ENCODE measurements around the gene ANKH. TPM values are rescaled to one million over a fixed set of nuclear protein-coding genes. Genes with fewer than 3 reads are reported as not detected.

The ANKH gene
- total and polyA plus RNA-seq, 4 donors = 9.3 to 57.1 (median 37.4) TPM

DNA sequence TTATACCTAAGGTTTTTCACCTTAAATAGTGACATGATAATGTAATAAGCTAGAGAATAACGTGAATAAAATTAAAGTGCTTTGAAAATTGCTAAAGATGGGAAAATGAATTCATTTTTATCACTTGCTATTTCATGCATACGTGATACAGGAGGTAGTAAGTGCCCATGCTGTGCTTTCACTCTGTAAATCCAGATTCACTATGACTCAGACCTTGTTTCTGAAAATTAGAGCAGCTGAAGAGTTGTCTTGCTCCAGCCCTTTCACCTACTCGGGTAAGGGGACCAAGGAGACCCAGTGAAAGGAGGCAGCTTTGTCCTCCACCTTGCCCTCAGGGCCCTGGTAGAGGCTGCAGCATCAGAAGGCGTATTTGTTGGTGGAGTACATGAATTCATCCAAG lies 87.9 kb downstream of the ANKH start:
- no peak overlapping the region for H3K27ac ChIP-seq (ENCODE audit: low read depth in 1 of 2, low read length in 2 of 2)
- no peaks in the 10 kb centered on the region for H3K27me3 ChIP-seq (ENCODE audit: control insufficient read depth in 4 of 4, insufficient read depth in 4 of 4, low read length in 3 of 4)
- no peak overlapping the region for H3K4me3 ChIP-seq (ENCODE audit: low read depth in 1 of 3, low read length in 3 of 3)
- peaks cover 0 to 14% (median 8%) of the 10 kb centered on the region in 4 donors for H3K4me1 ChIP-seq (ENCODE audit: control insufficient read depth in 4 of 4, insufficient read depth in 4 of 4, low read length in 3 of 4)
- DNase-seq (ENCODE audit: low spot score) = no peak
- no peak overlapping the region for H3K9ac ChIP-seq (ENCODE audit: low read depth in 1 of 2, low read length in 2 of 2)
- 93% methylated on average over 4 of the region's 4 CpGs for WGBS
- peaks cover 0 to 3% (median 1%) of the 10 kb centered on the region in 4 donors for H3K36me3 ChIP-seq (ENCODE audit: control insufficient read depth in 4 of 4, insufficient read depth in 3 of 4, low read depth in 1 of 4, low read length in 3 of 4)
- H3K9me3 ChIP-seq (ENCODE audit: control insufficient read depth in 4 of 4, low read length in 3 of 4) = no peaks in the 10 kb centered on the region
- TF ChIP-seq JUND (IDR thresholded peaks at IDR 0.05) (no peak), FOXA1 (IDR thresholded peaks at IDR 0.05) (no peak)

DNA sequence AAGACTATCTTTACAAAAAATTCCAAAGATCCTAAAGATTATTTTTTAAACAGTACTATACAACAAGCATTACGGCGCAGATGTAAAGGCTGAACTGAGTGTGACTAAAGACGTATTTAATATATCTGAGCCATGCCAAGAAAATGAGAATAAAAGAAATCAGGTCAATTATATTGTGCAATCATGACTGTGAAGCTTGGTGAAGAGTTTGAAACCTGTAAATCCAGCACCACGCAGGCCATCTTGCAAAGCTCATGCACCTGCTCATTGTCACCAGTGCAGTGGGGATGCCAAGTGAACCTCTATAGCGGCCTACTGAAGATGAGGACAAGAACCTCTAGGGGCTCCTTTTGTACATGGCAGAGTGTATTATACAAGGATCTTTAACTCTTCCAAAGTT lies 89.0 kb downstream of the ANKH start:
- peaks cover 0 to 3% (median 1%) of the 10 kb centered on the region in 4 donors for H3K36me3 ChIP-seq (ENCODE audit: control insufficient read depth in 4 of 4, insufficient read depth in 3 of 4, low read depth in 1 of 4, low read length in 3 of 4)
- H3K4me3 ChIP-seq (ENCODE audit: low read depth in 1 of 3, low read length in 3 of 3) = no peak overlapping the region
- WGBS = 86% methylated on average over 5 of the region's 5 CpGs
- no peak for DNase-seq (ENCODE audit: low spot score)
- H3K9me3 ChIP-seq (ENCODE audit: control insufficient read depth in 4 of 4, low read length in 3 of 4) = no peaks in the 10 kb centered on the region
- no peaks in the 10 kb centered on the region for H3K27me3 ChIP-seq (ENCODE audit: control insufficient read depth in 4 of 4, insufficient read depth in 4 of 4, low read length in 3 of 4)
- H3K9ac ChIP-seq (ENCODE audit: low read depth in 1 of 2, low read length in 2 of 2) = no peak overlapping the region
- no peak overlapping the region for H3K27ac ChIP-seq (ENCODE audit: low read depth in 1 of 2, low read length in 2 of 2)
- TF ChIP-seq RXRA (IDR thresholded peaks at IDR 0.05) (no peak), EGR1 (IDR thresholded peaks at IDR 0.05; ENCODE audit: low read depth in 2 of 2) (no peak), RAD21 (IDR thresholded peaks at IDR 0.05) (no peak), TAF1 (conservative IDR thresholded peaks at IDR 0.05) (no peak), FOXA1 (IDR thresholded peaks at IDR 0.05) (no peak), YY1 (IDR thresholded peaks at IDR 0.05) (no peak), JUND (IDR thresholded peaks at IDR 0.05) (no peak), FOXA2 (IDR thresholded peaks at IDR 0.05) (no peak), HNF4A (conservative IDR thresholded peaks at IDR 0.05) (no peak), SP1 (IDR thresholded peaks at IDR 0.05) (no peak), NR2F2 (IDR thresholded peaks at IDR 0.05) (no peak), GABPA (IDR thresholded peaks at IDR 0.05 in 1 of 2, conservative IDR thresholded peaks at IDR 0.05 in 1 of 2) (no peak), HNF4G (IDR thresholded peaks at IDR 0.05) (no peak)
- TF ChIP-seq, protein P1, sequence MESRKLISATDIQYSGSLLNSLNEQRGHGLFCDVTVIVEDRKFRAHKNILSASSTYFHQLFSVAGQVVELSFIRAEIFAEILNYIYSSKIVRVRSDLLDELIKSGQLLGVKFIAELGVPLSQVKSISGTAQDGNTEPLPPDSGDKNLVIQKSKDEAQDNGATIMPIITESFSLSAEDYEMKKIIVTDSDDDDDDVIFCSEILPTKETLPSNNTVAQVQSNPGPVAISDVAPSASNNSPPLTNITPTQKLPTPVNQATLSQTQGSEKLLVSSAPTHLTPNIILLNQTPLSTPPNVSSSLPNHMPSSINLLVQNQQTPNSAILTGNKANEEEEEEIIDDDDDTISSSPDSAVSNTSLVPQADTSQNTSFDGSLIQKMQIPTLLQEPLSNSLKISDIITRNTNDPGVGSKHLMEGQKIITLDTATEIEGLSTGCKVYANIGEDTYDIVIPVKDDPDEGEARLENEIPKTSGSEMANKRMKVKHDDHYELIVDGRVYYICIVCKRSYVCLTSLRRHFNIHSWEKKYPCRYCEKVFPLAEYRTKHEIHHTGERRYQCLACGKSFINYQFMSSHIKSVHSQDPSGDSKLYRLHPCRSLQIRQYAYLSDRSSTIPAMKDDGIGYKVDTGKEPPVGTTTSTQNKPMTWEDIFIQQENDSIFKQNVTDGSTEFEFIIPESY (IDR thresholded peaks at IDR 0.05) = no peak
- TF ChIP-seq, protein P2, sequence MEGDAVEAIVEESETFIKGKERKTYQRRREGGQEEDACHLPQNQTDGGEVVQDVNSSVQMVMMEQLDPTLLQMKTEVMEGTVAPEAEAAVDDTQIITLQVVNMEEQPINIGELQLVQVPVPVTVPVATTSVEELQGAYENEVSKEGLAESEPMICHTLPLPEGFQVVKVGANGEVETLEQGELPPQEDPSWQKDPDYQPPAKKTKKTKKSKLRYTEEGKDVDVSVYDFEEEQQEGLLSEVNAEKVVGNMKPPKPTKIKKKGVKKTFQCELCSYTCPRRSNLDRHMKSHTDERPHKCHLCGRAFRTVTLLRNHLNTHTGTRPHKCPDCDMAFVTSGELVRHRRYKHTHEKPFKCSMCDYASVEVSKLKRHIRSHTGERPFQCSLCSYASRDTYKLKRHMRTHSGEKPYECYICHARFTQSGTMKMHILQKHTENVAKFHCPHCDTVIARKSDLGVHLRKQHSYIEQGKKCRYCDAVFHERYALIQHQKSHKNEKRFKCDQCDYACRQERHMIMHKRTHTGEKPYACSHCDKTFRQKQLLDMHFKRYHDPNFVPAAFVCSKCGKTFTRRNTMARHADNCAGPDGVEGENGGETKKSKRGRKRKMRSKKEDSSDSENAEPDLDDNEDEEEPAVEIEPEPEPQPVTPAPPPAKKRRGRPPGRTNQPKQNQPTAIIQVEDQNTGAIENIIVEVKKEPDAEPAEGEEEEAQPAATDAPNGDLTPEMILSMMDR (IDR thresholded peaks at IDR 0.05; ENCODE audit: low read depth, low read length, missing input control) = no peak
- TF ChIP-seq, protein P3, sequence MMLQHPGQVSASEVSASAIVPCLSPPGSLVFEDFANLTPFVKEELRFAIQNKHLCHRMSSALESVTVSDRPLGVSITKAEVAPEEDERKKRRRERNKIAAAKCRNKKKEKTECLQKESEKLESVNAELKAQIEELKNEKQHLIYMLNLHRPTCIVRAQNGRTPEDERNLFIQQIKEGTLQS (IDR thresholded peaks at IDR 0.05) = no peak
- TF ChIP-seq, protein P4, sequence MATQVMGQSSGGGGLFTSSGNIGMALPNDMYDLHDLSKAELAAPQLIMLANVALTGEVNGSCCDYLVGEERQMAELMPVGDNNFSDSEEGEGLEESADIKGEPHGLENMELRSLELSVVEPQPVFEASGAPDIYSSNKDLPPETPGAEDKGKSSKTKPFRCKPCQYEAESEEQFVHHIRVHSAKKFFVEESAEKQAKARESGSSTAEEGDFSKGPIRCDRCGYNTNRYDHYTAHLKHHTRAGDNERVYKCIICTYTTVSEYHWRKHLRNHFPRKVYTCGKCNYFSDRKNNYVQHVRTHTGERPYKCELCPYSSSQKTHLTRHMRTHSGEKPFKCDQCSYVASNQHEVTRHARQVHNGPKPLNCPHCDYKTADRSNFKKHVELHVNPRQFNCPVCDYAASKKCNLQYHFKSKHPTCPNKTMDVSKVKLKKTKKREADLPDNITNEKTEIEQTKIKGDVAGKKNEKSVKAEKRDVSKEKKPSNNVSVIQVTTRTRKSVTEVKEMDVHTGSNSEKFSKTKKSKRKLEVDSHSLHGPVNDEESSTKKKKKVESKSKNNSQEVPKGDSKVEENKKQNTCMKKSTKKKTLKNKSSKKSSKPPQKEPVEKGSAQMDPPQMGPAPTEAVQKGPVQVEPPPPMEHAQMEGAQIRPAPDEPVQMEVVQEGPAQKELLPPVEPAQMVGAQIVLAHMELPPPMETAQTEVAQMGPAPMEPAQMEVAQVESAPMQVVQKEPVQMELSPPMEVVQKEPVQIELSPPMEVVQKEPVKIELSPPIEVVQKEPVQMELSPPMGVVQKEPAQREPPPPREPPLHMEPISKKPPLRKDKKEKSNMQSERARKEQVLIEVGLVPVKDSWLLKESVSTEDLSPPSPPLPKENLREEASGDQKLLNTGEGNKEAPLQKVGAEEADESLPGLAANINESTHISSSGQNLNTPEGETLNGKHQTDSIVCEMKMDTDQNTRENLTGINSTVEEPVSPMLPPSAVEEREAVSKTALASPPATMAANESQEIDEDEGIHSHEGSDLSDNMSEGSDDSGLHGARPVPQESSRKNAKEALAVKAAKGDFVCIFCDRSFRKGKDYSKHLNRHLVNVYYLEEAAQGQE (IDR thresholded peaks at IDR 0.05) = no peak
- TF ChIP-seq, protein P5, sequence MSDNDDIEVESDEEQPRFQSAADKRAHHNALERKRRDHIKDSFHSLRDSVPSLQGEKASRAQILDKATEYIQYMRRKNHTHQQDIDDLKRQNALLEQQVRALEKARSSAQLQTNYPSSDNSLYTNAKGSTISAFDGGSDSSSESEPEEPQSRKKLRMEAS (IDR thresholded peaks at IDR 0.05) = no peak
- H3K4me1 ChIP-seq (ENCODE audit: control insufficient read depth in 4 of 4, insufficient read depth in 4 of 4, low read length in 3 of 4) = peaks cover 4 to 18% (median 10%) of the 10 kb centered on the region in 4 donors
